DND-41 (cell line): ENCODE measurements around the gene CDCP1.

Experiments used
- CTCF ChIP-seq: IDR thresholded peaks from 2 replicates; pipeline ENCODE4 v1.5.1; 2012; ENCODE audit warnings: borderline replicate concordance, low read length, moderate library complexity, mild to moderate bottlenecking; ENCODE audit not compliant: poor library complexity, severe bottlenecking; ENCODE audit errors: extremely low read depth
- EZH2 ChIP-seq: IDR thresholded peaks from 3 replicates; pipeline ENCODE4 v1.6.1; 2012; ENCODE audit warnings: borderline replicate concordance, low read depth, mild to moderate bottlenecking, moderate library complexity, low read length, inconsistent platforms; ENCODE audit not compliant: severe bottlenecking

- TF ChIP-seq CTCF, result no peak
- TF ChIP-seq EZH2, result no peak
These were observed 66.5 kb downstream of the CDCP1 start for GRCh38 chr3:45079715-45080114.
